Skeletal muscle tissue (tissue), 4 donors: Measurements from ENCODE around the gene ACADL. TPM values are rescaled to one million over a fixed set of nuclear protein-coding genes. Genes with fewer than 3 reads are reported as not detected.

Experiments
- H3K27ac ChIP-seq: one replicate; pipeline ENCODE4 v1.7.0; 2013; ENCODE audit warnings: mild to moderate bottlenecking, low read depth, low read length, inconsistent platforms
- H3K27me3 ChIP-seq, 3 donors: one replicate each; pipeline ENCODE4 v1.7.0; 2013; ENCODE audit warnings: low read length in 3 of 3; ENCODE audit not compliant: control insufficient read depth in 3 of 3, insufficient read depth in 3 of 3
- H3K36me3 ChIP-seq, 3 donors: one replicate each; pipeline ENCODE4 v1.7.0; 2013; ENCODE audit warnings: low read length in 3 of 3; ENCODE audit not compliant: control insufficient read depth in 3 of 3, insufficient read depth in 3 of 3
- H3K4me1 ChIP-seq, 3 donors: one replicate each; pipeline ENCODE4 v1.7.0; 2013; ENCODE audit warnings: low read length in 3 of 3, mild to moderate bottlenecking in 3 of 3; ENCODE audit not compliant: control insufficient read depth in 3 of 3, insufficient read depth in 3 of 3
- H3K4me3 ChIP-seq, 3 donors: one replicate each; pipeline ENCODE4 v1.7.0; 2013; ENCODE audit warnings: low read length in 3 of 3
- H3K9ac ChIP-seq, 3 donors: one replicate each; pipeline ENCODE4 v1.7.0; 2013; ENCODE audit warnings: low read length in 3 of 3, mild to moderate bottlenecking in 3 of 3, moderate library complexity in 2 of 3, low read depth in 1 of 3
- H3K9me3 ChIP-seq, 3 donors: one replicate each; pipeline ENCODE4 v1.7.0; 2013; ENCODE audit warnings: low read length in 3 of 3; ENCODE audit not compliant: control insufficient read depth in 3 of 3
- total RNA-seq: library from RNA; depleted of rRNA; stranded (reverse); fragments of >200 nt; gene quantifications from one replicate; pipeline ENCODE4 v1.2.3, GENCODE V29; 2014
- donor health status: Osteomylitis.

ACADL gene
- total RNA-seq, 1 donor from 2014 or later = 4.7 TPM

- Histone ChIP-seq H3K27me3 (no peaks in the 10 kb centered on the region), H3K4me1 (peaks cover 0 to 4% (median 0%) of the 10 kb centered on the region in 3 donors), H3K9me3 (no peaks in the 10 kb centered on the region), H3K36me3 (no peaks in the 10 kb centered on the region), H3K27ac (no peak overlapping the region), H3K9ac (no peak overlapping the region), H3K4me3 (no peak overlapping the region)
Observed at GRCh38 chr2:210174086-210174485, 51.2 kb downstream of the ACADL start.

GRCh38 chr2:210172219-210172575 is 53.0 kb downstream of the ACADL start:
- Histone ChIP-seq H3K4me1 (peaks cover 3 to 16% (median 4%) of the 10 kb centered on the region in 3 donors), H3K36me3 (no peaks in the 10 kb centered on the region), H3K9me3 (no peaks in the 10 kb centered on the region), H3K27me3 (no peaks in the 10 kb centered on the region), H3K27ac (peak overlapping the region; percentile 92), H3K4me3 (peak overlapping the region; percentile 64 to 83 (median 77)), H3K9ac (peak overlapping the region; percentile 83 to 91 (median 86))

- Histone ChIP-seq H3K4me3 (peak within 1 kb of the TSS; percentile 77 to 95 (median 90)), H3K9me3 (no peaks in the 10 kb centered on the region), H3K9ac (peak within 1 kb of the TSS; percentile 91 to 96 (median 94)), H3K27me3 (no peaks in the 10 kb centered on the region), H3K36me3 (no peaks in the 10 kb centered on the region), H3K4me1 (peaks cover 3 to 21% (median 7%) of the 10 kb centered on the region in 3 donors), H3K27ac (peak within 1 kb of the TSS; percentile 97)
Observed at GRCh38 chr2:210171309-210172218, 53.7 kb downstream of the ACADL start, which contains the start of gene KANSL1L. TSS of gene KANSL1L (minus strand) at chr2:210171409. CDS start at chr2:210154582, 16,827 bp downstream.

GRCh38 chr2:210170446-210171303 is 54.6 kb downstream of the ACADL start:
- H3K27ac ChIP-seq = peak overlapping the region; percentile 97
- no peaks in the 10 kb centered on the region for H3K27me3 ChIP-seq
- H3K36me3 ChIP-seq = no peaks in the 10 kb centered on the region
- H3K4me1 ChIP-seq = peaks cover 3 to 28% (median 7%) of the 10 kb centered on the region in 3 donors
- no peaks in the 10 kb centered on the region for H3K9me3 ChIP-seq
- H3K4me3 ChIP-seq = peak overlapping the region; percentile 77 to 95 (median 90)
- H3K9ac ChIP-seq = peak overlapping the region; percentile 91 to 96 (median 94)

GRCh38 chr2:210170196-210170445 is 55.1 kb downstream of the ACADL start:
- Histone ChIP-seq H3K27me3 (no peaks in the 10 kb centered on the region), H3K4me3 (peak overlapping the region; percentile 77 to 95 (median 90)), H3K36me3 (no peaks in the 10 kb centered on the region), H3K9ac (peak overlapping the region; percentile 86 to 96 (median 88)), H3K27ac (peak overlapping the region; percentile 97), H3K4me1 (peaks cover 3 to 28% (median 7%) of the 10 kb centered on the region in 3 donors), H3K9me3 (no peaks in the 10 kb centered on the region)

- Histone ChIP-seq H3K36me3 (no peaks in the 10 kb centered on the region), H3K9ac (peak overlapping the region; percentile 86 to 96 (median 88)), H3K27ac (peak overlapping the region; percentile 97), H3K9me3 (no peaks in the 10 kb centered on the region), H3K27me3 (no peaks in the 10 kb centered on the region), H3K4me3 (peak overlapping the region; percentile 77 to 95 (median 90)), H3K4me1 (peaks cover 3 to 28% (median 7%) of the 10 kb centered on the region in 3 donors)
Observed at GRCh38 chr2:210169516-210170195, 55.6 kb downstream of the ACADL start.

GRCh38 chr2:210167227-210167626 is 58.0 kb downstream of the ACADL start:
- Histone ChIP-seq H3K9me3 (no peaks in the 10 kb centered on the region), H3K27me3 (no peaks in the 10 kb centered on the region), H3K9ac (no peak overlapping the region), H3K4me1 (peaks cover 10 to 35% (median 13%) of the 10 kb centered on the region in 3 donors), H3K27ac (no peak overlapping the region), H3K4me3 (no peak overlapping the region), H3K36me3 (no peaks in the 10 kb centered on the region)

GRCh38 chr2:210162466-210163124 is 62.7 kb downstream of the ACADL start:
- Histone ChIP-seq H3K4me3 (peak overlapping the region in 1 of 3 donors; percentile 9), H3K36me3 (no peaks in the 10 kb centered on the region), H3K9me3 (no peaks in the 10 kb centered on the region), H3K27ac (no peak overlapping the region), H3K27me3 (no peaks in the 10 kb centered on the region), H3K4me1 (peaks cover 7 to 21% (median 10%) of the 10 kb centered on the region in 3 donors), H3K9ac (no peak overlapping the region)

- Histone ChIP-seq H3K4me1 (peaks cover 6 to 8% (median 7%) of the 10 kb centered on the region in 3 donors), H3K27me3 (no peaks in the 10 kb centered on the region), H3K36me3 (no peaks in the 10 kb centered on the region), H3K9ac (no peak overlapping the region), H3K9me3 (no peaks in the 10 kb centered on the region), H3K27ac (no peak overlapping the region), H3K4me3 (no peak overlapping the region)
Observed at GRCh38 chr2:210159059-210159458, 66.2 kb downstream of the ACADL start.
